WTC11 (cell line): ENCODE results near the gene BTBD9. TPM values are rescaled to one million over a fixed set of nuclear protein-coding genes. Genes with fewer than 3 reads are reported as not detected.
"Not testable (repeated sequence)": the region's sequence is repeated elsewhere in the genome, so short reads cannot be mapped to it uniquely, and the experiment has no call there.

ENCODE experiments used
- ATAC-seq: fragments of 200-7000 bp; cut with Tn5 transposase; 2 replicates; pipeline ENCODE4 v1.10.0; 2021; ENCODE audit warnings: mild to moderate bottlenecking, moderate library complexity
- CTCF ChIA-PET: fragments of 300-600 bp; sonication (Branson Sonifier 250); formaldehyde crosslinking; loops from one replicate; lab custom pipeline; 2021; ENCODE audit warnings: antibody characterized with exemption; lab: Charles Lee
- POLR2A ChIA-PET: fragments of 350-600 bp; sonication (Branson Sonifier 250); formaldehyde crosslinking; loops from one replicate; lab custom pipeline; 2021; ENCODE audit warnings: antibody characterized with exemption; lab: Charles Lee
- DNase-seq: peaks from one replicate; pipeline ENCODE4 v3.0.0; 2021; ENCODE audit warnings: low spot score
- H3K27ac Mint-ChIP-seq: 2 replicates; pipeline ENCODE4 v1.8.0; 2021; ENCODE audit warnings: mixed read lengths
- H3K27me3 Mint-ChIP-seq: 2 replicates; pipeline ENCODE4 v1.8.0; 2021; ENCODE audit warnings: low read depth, mild to moderate bottlenecking, moderate library complexity, mixed read lengths
- H3K36me3 Mint-ChIP-seq: 2 replicates; pipeline ENCODE4 v1.8.0; 2021; ENCODE audit warnings: mixed read lengths
- H3K4me1 Mint-ChIP-seq: 2 replicates; pipeline ENCODE4 v1.8.0; 2022; ENCODE audit warnings: mixed read lengths
- H3K4me3 Mint-ChIP-seq: 2 replicates; pipeline ENCODE4 v1.8.0; 2021; ENCODE audit warnings: mild to moderate bottlenecking, moderate library complexity, mixed read lengths
- H3K9me3 Mint-ChIP-seq: 2 replicates; pipeline ENCODE4 v1.8.0; 2021; ENCODE audit warnings: mixed read lengths
- ATF2 ChIP-seq: sonication (generic); formaldehyde crosslinking; IDR thresholded peaks from 2 replicates; pipeline ENCODE4 v1.8.1; 2022; ENCODE audit warnings: low read depth, missing genetic modification reagents, borderline replicate concordance
- ESRRA ChIP-seq: sonication (generic); formaldehyde crosslinking; IDR thresholded peaks from 2 replicates; pipeline ENCODE4 v1.8.1; 2022; ENCODE audit warnings: mild to moderate bottlenecking, missing genetic modification reagents, borderline replicate concordance
- JAZF1 ChIP-seq: fragments of 250-450 bp; sonication (Bioruptor Pico); IDR thresholded peaks from 2 replicates; pipeline ENCODE4 v1.9.0; 2021; ENCODE audit warnings: moderate library complexity, mild to moderate bottlenecking, inconsistent platforms
- MAX ChIP-seq: sonication (generic); formaldehyde crosslinking; IDR thresholded peaks from 2 replicates; pipeline ENCODE4 v1.8.0; 2022; ENCODE audit warnings: mild to moderate bottlenecking, missing genetic modification reagents
- NFATC4 ChIP-seq: fragments of 250-450 bp; sonication (Bioruptor Pico); IDR thresholded peaks from 2 replicates; pipeline ENCODE4 v1.9.0; 2021; ENCODE audit warnings: mild to moderate bottlenecking
- NFE2L1 ChIP-seq: sonication (generic); formaldehyde crosslinking; IDR thresholded peaks from 2 replicates; pipeline ENCODE4 v1.8.1; 2023; ENCODE audit warnings: missing genetic modification reagents
- RORB ChIP-seq: fragments of 250-450 bp; sonication (Bioruptor Pico); IDR thresholded peaks from 2 replicates; pipeline ENCODE4 v1.9.0; 2021; ENCODE audit warnings: mild to moderate bottlenecking
- SP1 ChIP-seq: sonication (generic); formaldehyde crosslinking; conservative IDR thresholded peaks from 2 replicates; pipeline ENCODE4 v1.8.1; 2022; ENCODE audit warnings: missing genetic modification reagents
- ZNF317 ChIP-seq: sonication (generic); formaldehyde crosslinking; IDR thresholded peaks from 2 replicates; pipeline ENCODE4 v1.8.1; 2023; ENCODE audit warnings: low read depth, mild to moderate bottlenecking, moderate library complexity, missing genetic modification reagents, borderline replicate concordance
- total RNA-seq: library from RNA; stranded (reverse); gene quantifications from 3 replicates; pipeline ENCODE4 v1.2.3, GENCODE V29; 2021
- TF ChIP-seq, protein P1 (sequence below): sonication (generic); formaldehyde crosslinking; IDR thresholded peaks from 2 replicates; pipeline ENCODE4 v1.8.0; 2023; ENCODE audit warnings: missing genetic modification reagents, mild to moderate bottlenecking, borderline replicate concordance
- TF ChIP-seq, protein P2 (sequence below): sonication (generic); formaldehyde crosslinking; IDR thresholded peaks from 2 replicates; pipeline ENCODE4 v1.8.0; 2022; ENCODE audit warnings: missing genetic modification reagents

Gene BTBD9
- total RNA-seq, 1 experiment from 2014 or later: 4.2 TPM

- no peak for TF ChIP-seq RORB (CRISPR knock-in tag)
- no peak for TF ChIP-seq NFE2L1 (CRISPR knock-in tag)
- TF ChIP-seq MAX (CRISPR knock-in tag): no peak
- TF ChIP-seq ATF2 (CRISPR knock-in tag): no peak
- no peak for TF ChIP-seq ZNF317 (CRISPR knock-in tag)
These were observed 212.1 kb downstream of the BTBD9 start (continued) for GRCh38 chr6:38427492-38428210.

GRCh38 chr6:38425788-38426488 lies 213.8 kb downstream of the BTBD9 start:
- peaks cover 37% of the 10 kb centered on the region for H3K4me1 Mint-ChIP-seq
- H3K36me3 Mint-ChIP-seq, ATAC-seq, H3K9me3 Mint-ChIP-seq, CTCF ChIA-PET, H3K27ac Mint-ChIP-seq, H3K4me3 Mint-ChIP-seq, H3K27me3 Mint-ChIP-seq: not testable (repeated sequence)
- POLR2A ChIA-PET: interaction anchor here (0.5 kb wide), 1 partner anchor 32 kb away, joined by 3 read pairs; no protein-coding TSS in a partner anchor
- DNase-seq: peak; percentile 11

DNA sequence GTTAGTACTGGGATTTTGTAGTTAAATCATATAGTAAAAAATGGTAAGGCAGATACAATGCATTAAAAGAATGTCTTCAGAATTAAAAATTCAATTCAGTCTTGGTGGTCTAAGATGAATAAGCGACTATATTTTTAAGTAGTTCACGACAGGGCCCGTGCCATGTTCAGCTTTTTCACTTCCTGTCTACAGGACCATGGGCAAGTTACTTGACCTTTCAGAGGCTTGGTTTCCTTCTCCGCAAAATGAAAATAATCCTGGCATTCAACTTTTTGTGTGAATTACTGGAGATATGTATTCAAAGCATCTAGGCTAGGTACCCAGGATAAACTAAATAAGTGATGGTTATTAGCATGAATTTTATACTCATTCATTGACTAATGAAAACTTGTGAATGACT lies 216.0 kb downstream of the BTBD9 start:
- POLR2A ChIA-PET: no interaction called here

GRCh38 chr6:38420207-38420606 lies 219.5 kb downstream of the BTBD9 start:
- H3K27me3 Mint-ChIP-seq: no peaks in the 10 kb centered on the region
- no peaks in the 10 kb centered on the region for H3K9me3 Mint-ChIP-seq
- no peaks in the 10 kb centered on the region for H3K36me3 Mint-ChIP-seq
- H3K4me3 Mint-ChIP-seq: no peak overlapping the region
- H3K27ac Mint-ChIP-seq: no peak overlapping the region
- no peak for ATAC-seq
- H3K4me1 Mint-ChIP-seq: no peaks in the 10 kb centered on the region
- TF ChIP-seq NFATC4 (CRISPR knock-in tag) (no peak), ESRRA (CRISPR knock-in tag) (no peak)
- TF ChIP-seq, protein P1, sequence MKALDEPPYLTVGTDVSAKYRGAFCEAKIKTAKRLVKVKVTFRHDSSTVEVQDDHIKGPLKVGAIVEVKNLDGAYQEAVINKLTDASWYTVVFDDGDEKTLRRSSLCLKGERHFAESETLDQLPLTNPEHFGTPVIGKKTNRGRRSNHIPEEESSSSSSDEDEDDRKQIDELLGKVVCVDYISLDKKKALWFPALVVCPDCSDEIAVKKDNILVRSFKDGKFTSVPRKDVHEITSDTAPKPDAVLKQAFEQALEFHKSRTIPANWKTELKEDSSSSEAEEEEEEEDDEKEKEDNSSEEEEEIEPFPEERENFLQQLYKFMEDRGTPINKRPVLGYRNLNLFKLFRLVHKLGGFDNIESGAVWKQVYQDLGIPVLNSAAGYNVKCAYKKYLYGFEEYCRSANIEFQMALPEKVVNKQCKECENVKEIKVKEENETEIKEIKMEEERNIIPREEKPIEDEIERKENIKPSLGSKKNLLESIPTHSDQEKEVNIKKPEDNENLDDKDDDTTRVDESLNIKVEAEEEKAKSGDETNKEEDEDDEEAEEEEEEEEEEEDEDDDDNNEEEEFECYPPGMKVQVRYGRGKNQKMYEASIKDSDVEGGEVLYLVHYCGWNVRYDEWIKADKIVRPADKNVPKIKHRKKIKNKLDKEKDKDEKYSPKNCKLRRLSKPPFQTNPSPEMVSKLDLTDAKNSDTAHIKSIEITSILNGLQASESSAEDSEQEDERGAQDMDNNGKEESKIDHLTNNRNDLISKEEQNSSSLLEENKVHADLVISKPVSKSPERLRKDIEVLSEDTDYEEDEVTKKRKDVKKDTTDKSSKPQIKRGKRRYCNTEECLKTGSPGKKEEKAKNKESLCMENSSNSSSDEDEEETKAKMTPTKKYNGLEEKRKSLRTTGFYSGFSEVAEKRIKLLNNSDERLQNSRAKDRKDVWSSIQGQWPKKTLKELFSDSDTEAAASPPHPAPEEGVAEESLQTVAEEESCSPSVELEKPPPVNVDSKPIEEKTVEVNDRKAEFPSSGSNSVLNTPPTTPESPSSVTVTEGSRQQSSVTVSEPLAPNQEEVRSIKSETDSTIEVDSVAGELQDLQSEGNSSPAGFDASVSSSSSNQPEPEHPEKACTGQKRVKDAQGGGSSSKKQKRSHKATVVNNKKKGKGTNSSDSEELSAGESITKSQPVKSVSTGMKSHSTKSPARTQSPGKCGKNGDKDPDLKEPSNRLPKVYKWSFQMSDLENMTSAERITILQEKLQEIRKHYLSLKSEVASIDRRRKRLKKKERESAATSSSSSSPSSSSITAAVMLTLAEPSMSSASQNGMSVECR (CRISPR knock-in tag): no peak
- POLR2A ChIA-PET: no interaction called here
- DNase-seq: no peak
- CTCF ChIA-PET: no interaction called here

More for the DNA sequence above, 216.0 kb downstream of the BTBD9 start:
- no peak for DNase-seq
- TF ChIP-seq SP1 (CRISPR knock-in tag): no peak
- TF ChIP-seq, protein P2, sequence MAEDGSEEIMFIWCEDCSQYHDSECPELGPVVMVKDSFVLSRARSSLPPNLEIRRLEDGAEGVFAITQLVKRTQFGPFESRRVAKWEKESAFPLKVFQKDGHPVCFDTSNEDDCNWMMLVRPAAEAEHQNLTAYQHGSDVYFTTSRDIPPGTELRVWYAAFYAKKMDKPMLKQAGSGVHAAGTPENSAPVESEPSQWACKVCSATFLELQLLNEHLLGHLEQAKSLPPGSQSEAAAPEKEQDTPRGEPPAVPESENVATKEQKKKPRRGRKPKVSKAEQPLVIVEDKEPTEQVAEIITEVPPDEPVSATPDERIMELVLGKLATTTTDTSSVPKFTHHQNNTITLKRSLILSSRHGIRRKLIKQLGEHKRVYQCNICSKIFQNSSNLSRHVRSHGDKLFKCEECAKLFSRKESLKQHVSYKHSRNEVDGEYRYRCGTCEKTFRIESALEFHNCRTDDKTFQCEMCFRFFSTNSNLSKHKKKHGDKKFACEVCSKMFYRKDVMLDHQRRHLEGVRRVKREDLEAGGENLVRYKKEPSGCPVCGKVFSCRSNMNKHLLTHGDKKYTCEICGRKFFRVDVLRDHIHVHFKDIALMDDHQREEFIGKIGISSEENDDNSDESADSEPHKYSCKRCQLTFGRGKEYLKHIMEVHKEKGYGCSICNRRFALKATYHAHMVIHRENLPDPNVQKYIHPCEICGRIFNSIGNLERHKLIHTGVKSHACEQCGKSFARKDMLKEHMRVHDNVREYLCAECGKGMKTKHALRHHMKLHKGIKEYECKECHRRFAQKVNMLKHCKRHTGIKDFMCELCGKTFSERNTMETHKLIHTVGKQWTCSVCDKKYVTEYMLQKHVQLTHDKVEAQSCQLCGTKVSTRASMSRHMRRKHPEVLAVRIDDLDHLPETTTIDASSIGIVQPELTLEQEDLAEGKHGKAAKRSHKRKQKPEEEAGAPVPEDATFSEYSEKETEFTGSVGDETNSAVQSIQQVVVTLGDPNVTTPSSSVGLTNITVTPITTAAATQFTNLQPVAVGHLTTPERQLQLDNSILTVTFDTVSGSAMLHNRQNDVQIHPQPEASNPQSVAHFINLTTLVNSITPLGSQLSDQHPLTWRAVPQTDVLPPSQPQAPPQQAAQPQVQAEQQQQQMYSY: no peak
- no peak for TF ChIP-seq ESRRA (CRISPR knock-in tag)
- no peak for TF ChIP-seq JAZF1 (CRISPR knock-in tag)
- TF ChIP-seq, all 79 proteins: peak for 0
- Mint-ChIP-seq H3K4me3 (no peak overlapping the region), H3K4me1 (peaks cover 28% of the 10 kb centered on the region), H3K36me3 (no peaks in the 10 kb centered on the region), H3K27ac (no peak overlapping the region), H3K27me3 (peaks cover 5% of the 10 kb centered on the region; the same call in 1 of the 2 replicates), H3K9me3 (no peaks in the 10 kb centered on the region)
- CTCF ChIA-PET: no interaction called here
- ATAC-seq: no peak
